Loucy (cell line): Measurements from ENCODE around the gene SPATA20.

ENCODE experiments used
- H2AFZ ChIP-seq: fragments of 200-600 bp; sonication (generic); 2 replicates; pipeline ENCODE4 v1.6.0; 2016; ENCODE audit warnings: antibody characterized with exemption, mild to moderate bottlenecking, low read length, moderate library complexity
- H3F3A ChIP-seq: fragments of 200-600 bp; 2 replicates; pipeline ENCODE4 v1.6.0; 2016; ENCODE audit warnings: antibody characterized with exemption, low read depth, mild to moderate bottlenecking
- H3K27me3 ChIP-seq: fragments of 200-600 bp; sonication (generic); 2 replicates; pipeline ENCODE4 v1.6.1; 2014; ENCODE audit warnings: low read length, mild to moderate bottlenecking; ENCODE audit not compliant: insufficient read depth, poor library complexity, severe bottlenecking
- H3K36me3 ChIP-seq: fragments of 200-600 bp; sonication (generic); 2 replicates; pipeline ENCODE4 v1.6.1; 2016; ENCODE audit warnings: low read length; ENCODE audit not compliant: insufficient read depth
- H3K4me1 ChIP-seq: fragments of 200-600 bp; sonication (generic); 2 replicates; pipeline ENCODE4 v1.5.1; 2014; ENCODE audit warnings: low read length, mild to moderate bottlenecking; ENCODE audit not compliant: insufficient read depth, poor library complexity, severe bottlenecking
- H3K4me2 ChIP-seq: fragments of 200-600 bp; sonication (generic); 2 replicates; pipeline ENCODE4 v1.6.0; 2014; ENCODE audit warnings: antibody characterized with exemption, low read length, low read depth, mild to moderate bottlenecking; ENCODE audit not compliant: poor library complexity, severe bottlenecking
- H3K4me3 ChIP-seq: fragments of 200-600 bp; sonication (generic); 2 replicates; pipeline ENCODE4 v1.5.1; 2014; ENCODE audit warnings: low read length, mild to moderate bottlenecking, mixed read lengths; ENCODE audit not compliant: poor library complexity, severe bottlenecking
- H3K79me2 ChIP-seq: fragments of 200-600 bp; sonication (generic); 2 replicates; pipeline ENCODE4 v1.6.1; 2014; ENCODE audit warnings: low read length; ENCODE audit not compliant: insufficient read depth
- H3K9ac ChIP-seq: fragments of 200-600 bp; sonication (generic); 2 replicates; pipeline ENCODE4 v1.6.0; 2014; ENCODE audit warnings: mild to moderate bottlenecking, low read depth, low read length, moderate library complexity; ENCODE audit not compliant: poor library complexity, severe bottlenecking
- H3K9me2 ChIP-seq: fragments of 200-600 bp; sonication (generic); replicated peaks from 2 replicates; pipeline ENCODE4 v1.6.1; 2016; ENCODE audit warnings: low read depth, low read length, mixed read lengths
- H3K9me3 ChIP-seq: fragments of 200-600 bp; sonication (generic); 2 replicates; pipeline ENCODE4 v1.6.1; 2014; ENCODE audit warnings: mild to moderate bottlenecking, antibody characterized with exemption, low read length, low read depth; ENCODE audit not compliant: insufficient read depth
- H4K20me1 ChIP-seq: fragments of 200-600 bp; sonication (generic); 2 replicates; pipeline ENCODE4 v1.6.0; 2014; ENCODE audit warnings: antibody characterized with exemption, low read length, mild to moderate bottlenecking; ENCODE audit not compliant: insufficient read depth, poor library complexity, severe bottlenecking
- CTCF ChIP-seq: fragments of 200-600 bp; sonication (generic); conservative IDR thresholded peaks from 2 replicates; pipeline ENCODE4 v1.5.1; 2014; ENCODE audit warnings: mild to moderate bottlenecking, antibody characterized with exemption, low read length
- EZH2phosphoT487 ChIP-seq: fragments of 200-600 bp; IDR thresholded peaks from 2 replicates; pipeline ENCODE4 v1.6.1; 2018; ENCODE audit warnings: antibody characterized with exemption, mild to moderate bottlenecking, moderate library complexity, borderline replicate concordance

SPATA20 gene

DNA sequence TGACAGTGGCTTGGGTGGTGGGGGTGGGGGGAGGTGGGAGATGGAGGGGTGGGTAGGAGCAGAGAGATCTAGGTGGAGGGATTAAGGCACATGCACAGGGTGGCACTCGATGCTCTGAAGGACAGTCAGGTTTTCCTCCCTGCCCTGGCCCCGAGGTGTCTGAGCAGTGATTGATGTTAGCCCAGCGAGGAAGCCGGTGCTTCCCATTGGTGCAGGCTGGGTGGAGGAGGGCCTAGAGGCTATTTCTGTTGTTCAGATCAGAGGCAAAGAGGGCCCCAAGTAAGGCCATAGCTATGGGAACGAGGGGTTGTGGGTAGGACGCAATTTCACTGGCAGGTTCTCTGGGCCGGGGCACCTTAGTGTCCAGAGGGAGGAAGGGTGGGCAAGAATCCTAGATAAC, 36.7 kb downstream of the SPATA20 start:
- Histone ChIP-seq H3K4me2 (no peak overlapping the region), H4K20me1 (no peaks in the 10 kb centered on the region), H3F3A (no peaks in the 10 kb centered on the region), H3K36me3 (no peaks in the 10 kb centered on the region), H3K9ac (no peak overlapping the region), H3K4me3 (no peak overlapping the region), H2AFZ (no peak overlapping the region), H3K27me3 (no peaks in the 10 kb centered on the region), H3K4me1 (no peaks in the 10 kb centered on the region), H3K9me3 (no peaks in the 10 kb centered on the region), H3K79me2 (no peaks in the 10 kb centered on the region), H3K9me2 (no peaks in the 10 kb centered on the region)
- no peak for TF ChIP-seq CTCF
- no peak for TF ChIP-seq EZH2phosphoT487

GRCh38 chr17:50584116-50584515, 37.1 kb downstream of the SPATA20 start:
- Histone ChIP-seq H3K9ac (no peak overlapping the region), H3K4me3 (no peak overlapping the region), H3K36me3 (no peaks in the 10 kb centered on the region), H3K4me1 (no peaks in the 10 kb centered on the region), H3K9me3 (no peaks in the 10 kb centered on the region), H4K20me1 (no peaks in the 10 kb centered on the region), H3K9me2 (no peaks in the 10 kb centered on the region), H3K79me2 (no peaks in the 10 kb centered on the region), H2AFZ (no peak overlapping the region), H3K4me2 (no peak overlapping the region), H3F3A (no peaks in the 10 kb centered on the region), H3K27me3 (no peaks in the 10 kb centered on the region)
- TF ChIP-seq EZH2phosphoT487 (no peak), CTCF (no peak)

GRCh38 chr17:50584749-50585148, 37.8 kb downstream of the SPATA20 start:
- Histone ChIP-seq H3K4me3 (no peak overlapping the region), H3F3A (no peaks in the 10 kb centered on the region), H3K9ac (no peak overlapping the region), H3K79me2 (no peaks in the 10 kb centered on the region), H3K9me3 (no peaks in the 10 kb centered on the region), H2AFZ (no peak overlapping the region), H3K4me1 (no peaks in the 10 kb centered on the region), H3K36me3 (no peaks in the 10 kb centered on the region), H3K9me2 (no peaks in the 10 kb centered on the region), H4K20me1 (no peaks in the 10 kb centered on the region), H3K4me2 (no peak overlapping the region), H3K27me3 (no peaks in the 10 kb centered on the region)
- TF ChIP-seq EZH2phosphoT487 = no peak
- TF ChIP-seq CTCF = no peak
